H1 (cell line): ENCODE data around the gene CAMTA1. TPM values are rescaled to one million over a fixed set of nuclear protein-coding genes. Genes with fewer than 3 reads are reported as not detected.

ENCODE experiments used
- CTCF ChIA-PET: fragments of 300-600 bp; sonication (Branson Sonifier 250); formaldehyde crosslinking; loops from one replicate; lab custom pipeline; 2021; ENCODE audit not compliant: partially characterized antibody; lab: Charles Lee
- POLR2A ChIA-PET: fragments of 300-600 bp; sonication (Branson Sonifier 250); formaldehyde crosslinking; loops from one replicate; lab custom pipeline; 2021; ENCODE audit warnings: inconsistent platforms; ENCODE audit not compliant: partially characterized antibody; lab: Charles Lee
- DNase-seq, 2 experiments: peaks; one replicate each; pipeline versions ENCODE4 v3.0.0 to v3.0.0-alpha.2; 2010 to 2022; ENCODE audit warnings: low spot score in 2 of 2, low read depth in 1 of 2, mixed read lengths in 1 of 2
- FAIRE-seq: peaks from 2 replicates; lab custom pipeline; 2011; peaks lifted over from hg19 to GRCh38; lab: Jason Lieb, UNC
- H2AFZ ChIP-seq: 2 replicates; pipeline ENCODE4 v1.8.1; 2012; ENCODE audit warnings: low read length, inconsistent platforms
- H2AK5ac ChIP-seq: 2 replicates; pipeline ENCODE4 v1.6.1; 2013; ENCODE audit warnings: low read depth, low read length
- H2BK120ac ChIP-seq: replicated peaks from 2 replicates; pipeline ENCODE3; 2013; ENCODE audit warnings: low read depth, low read length, inconsistent platforms
- H2BK12ac ChIP-seq: 2 replicates; pipeline ENCODE4 v1.6.1; 2013; ENCODE audit warnings: low read depth, low read length
- H2BK15ac ChIP-seq: 2 replicates; pipeline ENCODE4 v1.6.1; 2013; ENCODE audit warnings: low read length
- H2BK20ac ChIP-seq: 2 replicates; pipeline ENCODE4 v1.6.1; 2013; ENCODE audit warnings: low read length
- H2BK5ac ChIP-seq: 2 replicates; pipeline ENCODE4 v1.6.1; 2013; ENCODE audit warnings: low read depth, low read length
- H3K14ac ChIP-seq: 2 replicates; pipeline ENCODE4 v1.6.1; 2013; ENCODE audit warnings: inconsistent platforms; ENCODE audit not compliant: insufficient read length
- H3K18ac ChIP-seq: 2 replicates; pipeline ENCODE4 v1.6.1; 2013; ENCODE audit warnings: low read length; ENCODE audit errors: extremely low read depth
- H3K23ac ChIP-seq: 2 replicates; pipeline ENCODE4 v1.6.1; 2013; ENCODE audit warnings: inconsistent platforms; ENCODE audit not compliant: insufficient read length
- H3K23me2 ChIP-seq: 2 replicates; pipeline ENCODE4 v1.6.1; 2013; ENCODE audit warnings: low read depth, low read length
- H3K27ac ChIP-seq: 2 replicates; pipeline ENCODE4 v1.6.1; 2011; ENCODE audit warnings: low read depth, low read length, inconsistent platforms
- H3K27me3 ChIP-seq, 4 experiments: replicated peaks in 1 of 4; 1 replicate in 1 of 4; 2 replicates in 3 of 4; pipeline versions ENCODE4 v1.6.1 to v1.8.1; 2011 to 2013; ENCODE audit warnings: low read length in 3 of 4, mild to moderate bottlenecking in 3 of 4, inconsistent platforms in 2 of 4, mixed read lengths in 2 of 4, moderate library complexity in 1 of 4; ENCODE audit not compliant: control insufficient read depth in 3 of 4, insufficient read depth in 3 of 4; ENCODE audit errors: extremely low read depth in 1 of 4
- H3K36me3 ChIP-seq, 4 experiments: 2 replicates each; pipeline versions ENCODE4 v1.6.1 to v1.8.1; 2011 to 2013; ENCODE audit warnings: mild to moderate bottlenecking in 4 of 4, low read length in 3 of 4, moderate library complexity in 2 of 4, control low read depth in 1 of 4, inconsistent platforms in 1 of 4; ENCODE audit not compliant: insufficient read depth in 4 of 4, control insufficient read depth in 2 of 4
- H3K4ac ChIP-seq: replicated peaks from 2 replicates; pipeline ENCODE3; 2013; ENCODE audit warnings: low read length, low read depth, mixed read lengths, inconsistent platforms; ENCODE audit not compliant: insufficient read length
- H3K4me1 ChIP-seq, 4 experiments: replicated peaks in 1 of 4; 1 replicate in 1 of 4; 2 replicates in 3 of 4; pipeline versions ENCODE4 v1.6.1 to v1.8.1; 2011 to 2013; ENCODE audit warnings: low read length in 3 of 4, inconsistent platforms in 2 of 4, mixed read lengths in 1 of 4; ENCODE audit not compliant: insufficient read depth in 4 of 4, control insufficient read depth in 3 of 4
- H3K4me2 ChIP-seq, 2 experiments: 2 replicates each; pipeline versions ENCODE4 v1.6.1 to v1.8.1; 2011 to 2013; ENCODE audit warnings: low read depth in 2 of 2, low read length in 2 of 2, control low read depth in 1 of 2, inconsistent platforms in 1 of 2, mild to moderate bottlenecking in 1 of 2; ENCODE audit not compliant: insufficient read depth in 1 of 2
- H3K4me3 ChIP-seq, 4 experiments: fragments of 200-600, 300-600 bp in 1 of 4; sonication (generic), shearing (Covaris generic), sonication (Bioruptor Twin) in 1 of 4; 2 replicates each; pipeline versions ENCODE4 v1.5.1 to v1.8.1; 2011 to 2016; ENCODE audit warnings: low read length in 4 of 4, low read depth in 3 of 4, control low read depth in 2 of 4, inconsistent platforms in 2 of 4, mild to moderate bottlenecking in 2 of 4, mixed read lengths in 1 of 4, moderate library complexity in 1 of 4; ENCODE audit not compliant: insufficient read depth in 2 of 4; ENCODE audit errors: extremely low read depth in 1 of 4
- H3K56ac ChIP-seq: replicated peaks from 2 replicates; pipeline ENCODE3; 2013; ENCODE audit warnings: low read depth, mild to moderate bottlenecking, mixed read lengths, low read length, inconsistent platforms; ENCODE audit not compliant: insufficient read length
- H3K79me1 ChIP-seq: 2 replicates; pipeline ENCODE4 v1.6.1; 2013; ENCODE audit warnings: low read depth, low read length, control low read depth
- H3K79me2 ChIP-seq, 2 experiments: 2 replicates each; pipeline versions ENCODE4 v1.6.1 to v1.8.1; 2012 to 2013; ENCODE audit warnings: low read length in 2 of 2, mild to moderate bottlenecking in 2 of 2, inconsistent platforms in 1 of 2; ENCODE audit not compliant: insufficient read depth in 2 of 2, control insufficient read depth in 1 of 2
- H3K9ac ChIP-seq, 4 experiments: replicated peaks in 1 of 4; 1 replicate in 1 of 4; 2 replicates in 3 of 4; pipeline versions ENCODE4 v1.6.1 to v1.8.1; 2011 to 2013; ENCODE audit warnings: low read depth in 3 of 4, low read length in 3 of 4, control low read depth in 2 of 4, mild to moderate bottlenecking in 2 of 4, moderate library complexity in 2 of 4, inconsistent platforms in 1 of 4; ENCODE audit errors: extremely low read depth in 1 of 4
- H3K9me3 ChIP-seq, 2 experiments: 2 replicates each; pipeline versions ENCODE4 v1.6.1 to v1.8.1; 2012 to 2013; ENCODE audit warnings: mild to moderate bottlenecking in 2 of 2, moderate library complexity in 2 of 2, control low read depth in 1 of 2, inconsistent platforms in 1 of 2, low read depth in 1 of 2, low read length in 1 of 2, mixed read lengths in 1 of 2; ENCODE audit not compliant: insufficient read depth in 2 of 2
- H4K20me1 ChIP-seq, 2 experiments: replicated peaks in 1 of 2; 2 replicates each; pipeline versions ENCODE3 to v1.8.1; 2011 to 2013; ENCODE audit warnings: inconsistent platforms in 2 of 2, low read length in 2 of 2, mild to moderate bottlenecking in 1 of 2; ENCODE audit not compliant: insufficient read depth in 2 of 2, control insufficient read depth in 1 of 2
- H4K5ac ChIP-seq: 2 replicates; pipeline ENCODE4 v1.6.1; 2013; ENCODE audit warnings: low read length, low read depth, mixed read lengths, inconsistent platforms; ENCODE audit not compliant: insufficient read length
- H4K8ac ChIP-seq: 2 replicates; pipeline ENCODE4 v1.8.0; 2013; ENCODE audit warnings: mild to moderate bottlenecking, moderate library complexity, low read length, inconsistent platforms; ENCODE audit not compliant: insufficient read depth; ENCODE audit errors: extremely low read depth
- H4K91ac ChIP-seq: replicated peaks from 2 replicates; pipeline ENCODE3; 2013; ENCODE audit warnings: low read length, mixed read lengths, inconsistent platforms; ENCODE audit not compliant: insufficient read length
- CHD1 ChIP-seq: IDR thresholded peaks from 2 replicates; pipeline ENCODE4 v1.6.1; 2012; ENCODE audit warnings: low read depth, low read length, improper control_type of control experiment
- KDM4A ChIP-seq: IDR thresholded peaks from one replicate; pipeline ENCODE4 v1.7.1; 2012; ENCODE audit warnings: low read depth, mild to moderate bottlenecking, moderate library complexity, low read length, inconsistent platforms; ENCODE audit not compliant: severe bottlenecking
- MAFK ChIP-seq: IDR thresholded peaks from 2 replicates; pipeline ENCODE4 v1.6.1; 2012; ENCODE audit warnings: low read depth, mild to moderate bottlenecking, improper control_type of control experiment, low read length
- RAD21 ChIP-seq, 2 experiments: IDR thresholded peaks in 1 of 2; conservative IDR thresholded peaks in 1 of 2; 2 replicates each; pipeline ENCODE4 v1.6.1; 2011; ENCODE audit warnings: low read depth in 2 of 2, low read length in 2 of 2, improper control_type of control experiment in 1 of 2, inconsistent platforms in 1 of 2, mild to moderate bottlenecking in 1 of 2, moderate library complexity in 1 of 2
- SP1 ChIP-seq: IDR thresholded peaks from 2 replicates; pipeline ENCODE4 v1.6.1; 2011; ENCODE audit warnings: low read depth, low read length
- WGBS, 2 experiments: shearing (Covaris generic) in 1 of 2; methylation state at CpG; one replicate each; pipeline versions ENCODE4 v1.1.6 to v1.1.7; 2013 to 2015; ENCODE audit warnings: low lambda C conversion rate in 2 of 2, mixed read lengths in 2 of 2, inconsistent platforms in 1 of 2, low coverage in 1 of 2, missing lambda C conversion rate in 1 of 2; ENCODE audit not compliant: insufficient replicate concordance in 2 of 2, insufficient coverage in 1 of 2, insufficient read length in 1 of 2; ENCODE audit errors: extremely low coverage in 1 of 2, missing lambda C conversion rate in 1 of 2; 5-methylcytosine and 5-hydroxymethylcytosine counted together
- polyA plus RNA-seq, 7 experiments: library from polyadenylated mRNA; depleted of rRNA in 3 of 7; stranded (reverse) in 5 of 7; unstranded in 2 of 7; fragments of >200 nt in 5 of 7; fragments of 200-250 nt in 2 of 7; gene quantifications; 1 replicate in 5 of 7; 2 replicates in 1 of 7; 4 replicates in 1 of 7; pipeline versions ENCODE4 v1.2.1 to v1.2.3, GENCODE V29; 2011 to 2013; ENCODE audit warnings: missing spikeins in 2 of 7, mixed read lengths in 2 of 7
- total RNA-seq: library from RNA; stranded (reverse); fragmentation: NEBNext Ultra II Directional; extraction: Animal tissue kit (Norgen Biotek cat#: 25700); gene quantifications from 2 replicates; pipeline ENCODE4 v1.2.1, GENCODE V29; 2021
- TF ChIP-seq, protein P1 (sequence below): IDR thresholded peaks from 2 replicates; pipeline ENCODE4 v1.6.1; 2011; ENCODE audit warnings: low read length, improper control_type of control experiment

CAMTA1 gene
- total and polyA plus RNA-seq, 2 of the 8 experiments (the other 6 are each of a cell fraction or from before 2014, with no cell fraction given): 65.0 to 119 TPM

- FAIRE-seq (no peak), DNase-seq (no peak)
- Histone ChIP-seq H4K5ac (no peak overlapping the region), H3K4me1 (peaks cover 0 to 5% (median 2%) of the 10 kb centered on the region in 4 experiments; a peak in 4 of 7 replicates), H2BK15ac (no peak overlapping the region), H3K79me1 (no peaks in the 10 kb centered on the region), H2AFZ (no peak overlapping the region; the same call in 1 of the 2 replicates), H3K56ac (no peak overlapping the region), H3K4me2 (no peak overlapping the region), H3K23ac (no peak overlapping the region), H4K8ac (no peak overlapping the region; the same call in 1 of the 2 replicates), H3K9ac (no peak overlapping the region), H4K20me1 (no peaks in the 10 kb centered on the region), H3K36me3 (no peaks in the 10 kb centered on the region), H3K4ac (no peak overlapping the region), H3K79me2 (no peaks in the 10 kb centered on the region), H2BK20ac (no peak overlapping the region), H3K18ac (no peak overlapping the region), H3K14ac (no peak overlapping the region), H3K4me3 (no peak overlapping the region), H2BK120ac (no peak overlapping the region), H2BK12ac (no peak overlapping the region), H3K9me3 (no peaks in the 10 kb centered on the region), H3K27ac (no peak overlapping the region), H4K91ac (no peak overlapping the region), H3K23me2 (0 out of 2 replicates have a peak, but pooled peaks cover 2% of the 10 kb centered on the region), H2AK5ac (no peak overlapping the region), H2BK5ac (no peak overlapping the region; the same call in 1 of the 2 replicates), H3K27me3 (no peaks in the 10 kb centered on the region)
- ChIA-PET CTCF (interaction anchor here (0.6 to 23.6 kb wide), 7 partner anchors 14 to 614 kb away, joined by 3 to 554 read pairs (median 3); no protein-coding TSS in a partner anchor), POLR2A (no interaction called here)
- 87% methylated on average over 36 of the region's 38 CpGs; no CpG with 5 or more reads in 1 of the 2 experiments for WGBS, 2 experiments
- TF ChIP-seq RAD21 (IDR thresholded peaks at IDR 0.05 in 1 of 2, conservative IDR thresholded peaks at IDR 0.05 in 1 of 2; ENCODE audit: low read depth in 2 of 2, low read length in 2 of 2) (no peak), SP1 (no peak), MAFK (no peak), KDM4A (no peak), CHD1 (no peak)
- TF ChIP-seq, protein P1, sequence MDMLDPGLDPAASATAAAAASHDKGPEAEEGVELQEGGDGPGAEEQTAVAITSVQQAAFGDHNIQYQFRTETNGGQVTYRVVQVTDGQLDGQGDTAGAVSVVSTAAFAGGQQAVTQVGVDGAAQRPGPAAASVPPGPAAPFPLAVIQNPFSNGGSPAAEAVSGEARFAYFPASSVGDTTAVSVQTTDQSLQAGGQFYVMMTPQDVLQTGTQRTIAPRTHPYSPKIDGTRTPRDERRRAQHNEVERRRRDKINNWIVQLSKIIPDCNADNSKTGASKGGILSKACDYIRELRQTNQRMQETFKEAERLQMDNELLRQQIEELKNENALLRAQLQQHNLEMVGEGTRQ: no peak
These were observed 878.3 kb downstream of the CAMTA1 start for GRCh38 chr1:7663451-7664146.
